Hematopoietic multipotent progenitor cell treated with erythropoietin and hydrocortisone succinate and interleukin-3 and kit ligand, for 8 days (in vitro differentiated cells): Measurements from ENCODE around the gene HOXB9.

Experiments used
- DNase-seq: peaks from one replicate; pipeline ENCODE4 v3.0.0-alpha.2; 2015

HOXB9 gene

GRCh38 chr17:48637323-48638260 lies 11.4 kb upstream of the HOXB9 start:
- no peak for DNase-seq

GRCh38 chr17:48636177-48637018 lies 10.2 kb upstream of the HOXB9 start:
- DNase-seq = peak; percentile 79

GRCh38 chr17:48634493-48635208 lies 8.5 kb upstream of the HOXB9 start:
- DNase-seq = no peak

- no peak for DNase-seq
These were observed 7.1 kb upstream of the HOXB9 start for GRCh38 chr17:48633266-48633677.

- DNase-seq = no peak
These were observed 6.6 kb upstream of the HOXB9 start for GRCh38 chr17:48632579-48633265.

GRCh38 chr17:48631693-48632578 lies 5.8 kb upstream of the HOXB9 start:
- no peak for DNase-seq

GRCh38 chr17:48630925-48631692 lies 5.0 kb upstream of the HOXB9 start:
- DNase-seq = peak; percentile 36

GRCh38 chr17:48630009-48630924 lies 4.1 kb upstream of the HOXB9 start:
- DNase-seq = no peak

GRCh38 chr17:48629411-48629759 lies 3.2 kb upstream of the HOXB9 start:
- DNase-seq = no peak

- no peak for DNase-seq
These were observed 2.7 kb upstream of the HOXB9 start for GRCh38 chr17:48628649-48629410.

- no peak for DNase-seq
These were observed 1.7 kb upstream of the HOXB9 start for GRCh38 chr17:48627623-48628521.

GRCh38 chr17:48627118-48627597 lies 1.0 kb upstream of the HOXB9 start:
- DNase-seq = no peak

GRCh38 chr17:48625495-48626244 lies 488 bp downstream of the HOXB9 start:
- peak; percentile 44 for DNase-seq

- DNase-seq = no peak
These were observed 1.3 kb downstream of the HOXB9 start for GRCh38 chr17:48624544-48625494.

- no peak for DNase-seq
These were observed 2.0 kb downstream of the HOXB9 start for GRCh38 chr17:48624118-48624517.

GRCh38 chr17:48623583-48623982 lies 2.6 kb downstream of the HOXB9 start:
- no peak for DNase-seq
